ENCODE data around the gene CRYBG1. TPM values are rescaled to one million over a fixed set of nuclear protein-coding genes. Genes with fewer than 3 reads are reported as not detected.
"Not testable (repeated sequence)": the region's sequence is repeated elsewhere in the genome, so short reads cannot be mapped to it uniquely, and the experiment has no call there.

The CRYBG1 gene
- total RNA-seq, 1 donor: 105 TPM

GRCh38 chr6:106514583-106514885 is 154.0 kb downstream of the CRYBG1 start:
- no peak for DNase-seq (ENCODE audit: low read depth)
- no peak for TF ChIP-seq CTCF (IDR thresholded peaks at IDR 0.05; ENCODE audit: insufficient read depth, low read length)
- peak overlapping the region; percentile 36 for H3K4me3 ChIP-seq (ENCODE audit: low read depth, low read length)

GRCh38 chr6:106515582-106515981 is 155.1 kb downstream of the CRYBG1 start:
- not testable (repeated sequence) for H3K4me3 ChIP-seq (ENCODE audit: low read depth, low read length); DNase-seq (ENCODE audit: low read depth)

GRCh38 chr6:106516616-106517015 is 156.1 kb downstream of the CRYBG1 start:
- no peak for TF ChIP-seq CTCF (IDR thresholded peaks at IDR 0.05; ENCODE audit: insufficient read depth, low read length)
- H3K4me3 ChIP-seq (ENCODE audit: low read depth, low read length): no peak overlapping the region
- no peak for DNase-seq (ENCODE audit: low read depth)

- no peak for TF ChIP-seq CTCF (IDR thresholded peaks at IDR 0.05; ENCODE audit: insufficient read depth, low read length)
- DNase-seq (ENCODE audit: low read depth): no peak
- no peak overlapping the region for H3K4me3 ChIP-seq (ENCODE audit: low read depth, low read length)
These were observed 157.2 kb downstream of the CRYBG1 start for GRCh38 chr6:106517706-106518105.

- TF ChIP-seq CTCF (IDR thresholded peaks at IDR 0.05; ENCODE audit: insufficient read depth, low read length): no peak
- no peak overlapping the region for H3K4me3 ChIP-seq (ENCODE audit: low read depth, low read length)
- no peak for DNase-seq (ENCODE audit: low read depth)
These were observed 158.2 kb downstream of the CRYBG1 start for GRCh38 chr6:106518748-106519147.

GRCh38 chr6:106519460-106520394 is 159.2 kb downstream of the CRYBG1 start:
- H3K4me3 ChIP-seq (ENCODE audit: low read depth, low read length): peak overlapping the region; percentile 28
- peak; percentile 87 for DNase-seq (ENCODE audit: low read depth)
- no peak for TF ChIP-seq CTCF (IDR thresholded peaks at IDR 0.05; ENCODE audit: insufficient read depth, low read length)

- no peak overlapping the region for H3K4me3 ChIP-seq (ENCODE audit: low read depth, low read length)
- TF ChIP-seq CTCF (IDR thresholded peaks at IDR 0.05; ENCODE audit: insufficient read depth, low read length): no peak
- no peak for DNase-seq (ENCODE audit: low read depth)
These were observed 160.3 kb downstream of the CRYBG1 start for GRCh38 chr6:106520711-106521401.

Data from fibroblast of the aortic adventitia (primary cell).